SK-N-SH (cell line): ENCODE results near the gene HDGFL2. TPM values are rescaled to one million over a fixed set of nuclear protein-coding genes. Genes with fewer than 3 reads are reported as not detected.

Source experiments
- CTCF ChIA-PET: fragments of 300-600, 350-600 bp; formaldehyde crosslinking; extraction: SDS; loops from one replicate; lab custom pipeline; 2021; lab: Yijun Ruan, JAX
- POLR2A ChIA-PET: fragments of 350-600 bp; sonication (Branson Sonifier 250); formaldehyde crosslinking; extraction: SDS; loops from one replicate; lab custom pipeline; 2020; ENCODE audit warnings: antibody characterized with exemption, inconsistent platforms; lab: Yijun Ruan, JAX
- DNase-seq: peaks from one replicate; pipeline ENCODE4 v3.0.0; 2012
- H2AFZ ChIP-seq: fragments of 200-600 bp; sonication (generic); 2 replicates; pipeline ENCODE4 v1.8.1; 2016; ENCODE audit warnings: antibody characterized with exemption, mild to moderate bottlenecking, low read depth
- H3F3A ChIP-seq: fragments of 200-600 bp; sonication (generic); replicated peaks from 2 replicates; pipeline ENCODE3; 2016; ENCODE audit warnings: antibody characterized with exemption, mild to moderate bottlenecking; ENCODE audit not compliant: insufficient read depth
- H3K27ac ChIP-seq, 2 experiments: fragments of 200-500 bp in 1 of 2; fragments of 200-600 bp in 1 of 2; sonication (Bioruptor generic) in 1 of 2; sonication (generic), shearing (Covaris generic) in 1 of 2; 2 replicates each; pipeline versions ENCODE4 v1.5.1 to v1.6.1; 2014 to 2016; ENCODE audit warnings: low read depth in 2 of 2, inconsistent platforms in 1 of 2, low read length in 1 of 2, mild to moderate bottlenecking in 1 of 2, mixed read lengths in 1 of 2
- H3K27me3 ChIP-seq: fragments of 200-600 bp; sonication (generic), shearing (Covaris generic); 2 replicates; pipeline ENCODE4 v1.6.1; 2016; ENCODE audit warnings: mixed run types; ENCODE audit not compliant: insufficient read depth
- H3K36me3 ChIP-seq, 2 experiments: fragments of 200-500 bp in 1 of 2; fragments of 200-600 bp in 1 of 2; sonication (Bioruptor generic) in 1 of 2; sonication (generic) in 1 of 2; replicated peaks in 1 of 2; 2 replicates each; pipeline versions ENCODE3 to v1.5.1; 2014 to 2016; ENCODE audit warnings: low read length in 1 of 2, mild to moderate bottlenecking in 1 of 2; ENCODE audit not compliant: insufficient read depth in 2 of 2, control insufficient read depth in 1 of 2
- H3K4me1 ChIP-seq, 2 experiments: fragments of 200-500 bp in 1 of 2; fragments of 200-600 bp in 1 of 2; sonication (Bioruptor generic) in 1 of 2; sonication (generic), shearing (Covaris generic) in 1 of 2; 2 replicates each; pipeline versions ENCODE4 v1.5.1 to v1.6.1; 2014 to 2016; ENCODE audit warnings: low read depth in 1 of 2, low read length in 1 of 2, mixed run types in 1 of 2; ENCODE audit not compliant: insufficient read depth in 2 of 2, control insufficient read depth in 1 of 2
- H3K4me2 ChIP-seq: fragments of 200-600 bp; sonication (generic), shearing (Covaris generic); 2 replicates; pipeline ENCODE4 v1.6.1; 2017; ENCODE audit warnings: mixed run types
- H3K4me3 ChIP-seq, 2 experiments: fragments of 200-500 bp in 1 of 2; fragments of 200-600 bp in 1 of 2; sonication (Bioruptor generic) in 1 of 2; sonication (generic), shearing (Covaris generic) in 1 of 2; 2 replicates each; pipeline versions ENCODE4 v1.5.1 to v1.8.1; 2014 to 2016; ENCODE audit warnings: low read depth in 2 of 2, inconsistent platforms in 1 of 2, low read length in 1 of 2, mild to moderate bottlenecking in 1 of 2, mixed read lengths in 1 of 2, moderate library complexity in 1 of 2
- H3K79me2 ChIP-seq: fragments of 200-600 bp; sonication (generic); 2 replicates; pipeline ENCODE4 v1.8.1; 2017; ENCODE audit warnings: mild to moderate bottlenecking; ENCODE audit not compliant: insufficient read depth
- H3K9ac ChIP-seq: fragments of 200-600 bp; sonication (generic); 2 replicates; pipeline ENCODE4 v1.6.1; 2017; ENCODE audit warnings: mixed run types
- H3K9me2 ChIP-seq: fragments of 200-600 bp; sonication (generic); 2 replicates; pipeline ENCODE4 v1.6.1; 2017; ENCODE audit warnings: mixed run types
- H3K9me3 ChIP-seq: fragments of 200-600 bp; sonication (generic); 2 replicates; pipeline ENCODE4 v1.6.1; 2017; ENCODE audit warnings: mixed run types, mild to moderate bottlenecking, moderate library complexity
- H4K20me1 ChIP-seq: fragments of 200-600 bp; sonication (generic); 2 replicates; pipeline ENCODE4 v1.6.1; 2017; ENCODE audit warnings: mild to moderate bottlenecking, mixed run types; ENCODE audit not compliant: insufficient read depth
- ELF1 ChIP-seq: IDR thresholded peaks from 2 replicates; pipeline ENCODE4 v1.4.0; 2012
- EZH2phosphoT487 ChIP-seq: fragments of 200-600 bp; sonication (generic); IDR thresholded peaks from 2 replicates; pipeline ENCODE4 v1.6.1; 2017; ENCODE audit warnings: low read depth, mixed run types, mild to moderate bottlenecking, antibody characterized with exemption, moderate library complexity, borderline replicate concordance
- FOXJ3 ChIP-seq: sonication (generic); formaldehyde crosslinking; IDR thresholded peaks from 2 replicates; pipeline ENCODE4 v1.5.1; 2020; ENCODE audit warnings: mild to moderate bottlenecking, missing genetic modification reagents
- GATA2 ChIP-seq: sonication (generic); formaldehyde crosslinking; IDR thresholded peaks from 2 replicates; pipeline ENCODE4 v1.5.0; 2020; ENCODE audit warnings: mild to moderate bottlenecking, missing genetic modification reagents
- MEF2A ChIP-seq: IDR thresholded peaks from 2 replicates; pipeline ENCODE4 v1.4.0; 2012; ENCODE audit warnings: low read depth, borderline replicate concordance
- MXI1 ChIP-seq: IDR thresholded peaks from 2 replicates; pipeline ENCODE4 v1.6.1; 2012; ENCODE audit warnings: mild to moderate bottlenecking, low read depth, low read length, improper control_type of control experiment
- RXRA ChIP-seq: IDR thresholded peaks from 2 replicates; pipeline ENCODE4 v1.4.0; 2012; ENCODE audit warnings: low read depth, mild to moderate bottlenecking, borderline replicate concordance
- TAF1 ChIP-seq: IDR thresholded peaks from 2 replicates; pipeline ENCODE4 v1.6.1; 2012; ENCODE audit warnings: low read depth, mild to moderate bottlenecking, low read length, moderate library complexity, borderline replicate concordance
- TCF12 ChIP-seq: IDR thresholded peaks from 2 replicates; pipeline ENCODE4 v1.4.0; 2012
- WGBS: methylation state at CpG from one replicate; pipeline ENCODE4 v1.1.6; 2017; ENCODE audit warnings: low lambda C conversion rate; 5-methylcytosine and 5-hydroxymethylcytosine counted together
- polyA plus RNA-seq, 3 experiments: library from polyadenylated mRNA; depleted of rRNA; stranded (reverse); fragments of >200 nt; gene quantifications; 2 replicates each; pipeline ENCODE4 v1.2.3, GENCODE V29; 2012
- TF ChIP-seq, protein P1 (sequence below): IDR thresholded peaks from 2 replicates; pipeline ENCODE4 v1.4.0; 2012; ENCODE audit warnings: low read depth, borderline replicate concordance

Gene HDGFL2
- polyA plus RNA-seq, 1 of the 3 experiments (the other 2 are of a cell fraction), result 77.8 TPM

DNA sequence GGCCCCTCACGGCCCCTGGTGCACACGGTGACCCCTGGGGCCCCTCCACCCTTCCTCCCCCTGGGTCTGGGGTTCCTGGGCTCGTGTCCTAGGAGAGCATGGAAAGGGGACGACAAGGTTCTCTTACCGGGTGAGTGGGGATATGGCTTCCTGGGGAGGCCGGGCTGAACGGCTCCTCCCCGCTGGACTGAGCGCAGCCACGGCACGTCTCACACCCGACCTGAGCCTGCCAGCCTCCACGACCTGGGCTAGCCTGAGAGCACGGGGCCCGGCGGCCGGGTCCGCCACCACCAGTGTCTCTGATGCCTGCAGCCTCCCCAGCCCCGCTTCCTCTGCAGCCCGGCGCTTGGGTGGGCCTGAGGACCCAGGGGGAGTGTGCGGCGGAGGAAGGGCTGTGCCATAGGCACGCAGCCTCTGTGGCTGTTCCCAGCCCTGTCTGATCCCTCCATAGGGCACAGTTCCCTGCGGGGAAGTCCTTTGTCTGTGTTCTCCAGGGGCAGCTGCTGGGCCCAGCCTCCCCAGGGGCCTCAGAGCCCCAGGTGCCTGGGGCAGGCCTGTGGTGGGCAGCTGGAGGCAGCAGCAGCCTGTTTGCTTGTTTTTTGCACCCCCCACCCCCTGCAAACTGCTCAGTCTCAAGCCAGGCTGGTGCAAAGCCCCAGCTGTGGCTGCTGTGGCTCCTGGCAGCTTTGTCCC lies 31.2 kb downstream of the HDGFL2 start:
- no peaks in the 10 kb centered on the region for H3K9me2 ChIP-seq
- H3K4me3 ChIP-seq, result no peak overlapping the region
- WGBS, result 89% methylated on average over 17 of the region's 25 CpGs
- no peak overlapping the region for H3K27ac ChIP-seq
- no peaks in the 10 kb centered on the region for H3K27me3 ChIP-seq
- H3K9ac ChIP-seq, result no peak overlapping the region
- no peaks in the 10 kb centered on the region for H4K20me1 ChIP-seq
- no peak for TF ChIP-seq TCF12
- no peak for TF ChIP-seq TAF1
- TF ChIP-seq GATA2 (CRISPR knock-in tag), result no peak
- TF ChIP-seq, protein P1, sequence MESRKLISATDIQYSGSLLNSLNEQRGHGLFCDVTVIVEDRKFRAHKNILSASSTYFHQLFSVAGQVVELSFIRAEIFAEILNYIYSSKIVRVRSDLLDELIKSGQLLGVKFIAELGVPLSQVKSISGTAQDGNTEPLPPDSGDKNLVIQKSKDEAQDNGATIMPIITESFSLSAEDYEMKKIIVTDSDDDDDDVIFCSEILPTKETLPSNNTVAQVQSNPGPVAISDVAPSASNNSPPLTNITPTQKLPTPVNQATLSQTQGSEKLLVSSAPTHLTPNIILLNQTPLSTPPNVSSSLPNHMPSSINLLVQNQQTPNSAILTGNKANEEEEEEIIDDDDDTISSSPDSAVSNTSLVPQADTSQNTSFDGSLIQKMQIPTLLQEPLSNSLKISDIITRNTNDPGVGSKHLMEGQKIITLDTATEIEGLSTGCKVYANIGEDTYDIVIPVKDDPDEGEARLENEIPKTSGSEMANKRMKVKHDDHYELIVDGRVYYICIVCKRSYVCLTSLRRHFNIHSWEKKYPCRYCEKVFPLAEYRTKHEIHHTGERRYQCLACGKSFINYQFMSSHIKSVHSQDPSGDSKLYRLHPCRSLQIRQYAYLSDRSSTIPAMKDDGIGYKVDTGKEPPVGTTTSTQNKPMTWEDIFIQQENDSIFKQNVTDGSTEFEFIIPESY, result no peak
- no peak for TF ChIP-seq FOXJ3
- TF ChIP-seq MXI1, result no peak
- POLR2A ChIA-PET, result interaction anchor here (1.2 kb wide), 1 partner anchor 29 kb away, joined by 4 read pairs; no protein-coding TSS in a partner anchor
- DNase-seq, result no peak
- peaks cover 0 to 44% of the 10 kb centered on the region in 2 experiments for H3K36me3 ChIP-seq
- no peaks in the 10 kb centered on the region for H3K9me3 ChIP-seq
- H3K4me1 ChIP-seq, result 0 out of 4 replicates have a peak, but pooled peaks cover 0 to 7% of the 10 kb centered on the region in 2 experiments
- H3K4me2 ChIP-seq, result no peak overlapping the region
- no peaks in the 10 kb centered on the region for H3K79me2 ChIP-seq
- CTCF ChIA-PET, result interaction anchor here (4.1 kb wide), 1 partner anchor 21 kb away, joined by 24 read pairs; no protein-coding TSS in a partner anchor
- peaks cover 3% of the 10 kb centered on the region for H3F3A ChIP-seq
- H2AFZ ChIP-seq, result no peak overlapping the region

- Histone ChIP-seq H3K27ac (no peak overlapping the region), H2AFZ (no peak overlapping the region), H3K79me2 (no peaks in the 10 kb centered on the region), H3K27me3 (no peaks in the 10 kb centered on the region), H3K4me3 (no peak overlapping the region), H3K4me1 (0 out of 4 replicates have a peak, but pooled peaks cover 0 to 7% of the 10 kb centered on the region in 2 experiments), H3F3A (peaks cover 3% of the 10 kb centered on the region), H3K9me3 (no peaks in the 10 kb centered on the region), H3K9me2 (no peaks in the 10 kb centered on the region), H4K20me1 (no peaks in the 10 kb centered on the region), H3K36me3 (peaks cover 0 to 39% of the 10 kb centered on the region in 2 experiments), H3K9ac (no peak overlapping the region), H3K4me2 (no peak overlapping the region)
- 100% methylated on average over 2 of the region's 10 CpGs for WGBS
- POLR2A ChIA-PET, result interaction anchor here (0.7 to 1.2 kb wide), 2 partner anchors 9 to 29 kb away, joined by 3 to 4 read pairs; no protein-coding TSS in a partner anchor
- TF ChIP-seq ELF1 (no peak), EZH2phosphoT487 (no peak), RXRA (no peak), TCF12 (no peak), FOXJ3 (no peak), MEF2A (no peak)
- CTCF ChIA-PET, result interaction anchor here (4.1 kb wide), 1 partner anchor 20 kb away, joined by 24 read pairs; no protein-coding TSS in a partner anchor
- DNase-seq, result no peak
Measured at GRCh38 chr19:4503825-4504170, 31.7 kb downstream of the HDGFL2 start.
